Endothelial cell of hepatic sinusoid (primary cell): ENCODE data around the gene ZP2.
"Not testable (repeated sequence)": the region's sequence is repeated elsewhere in the genome, so short reads cannot be mapped to it uniquely, and the experiment has no call there.

ENCODE experiments used
- in situ Hi-C: cut with HindIII; loops from 2 replicates; pipeline ENCODE4 v1.10.0; 2017; ENCODE audit warnings: low sequenced_read_pairs

Gene ZP2

DNA sequence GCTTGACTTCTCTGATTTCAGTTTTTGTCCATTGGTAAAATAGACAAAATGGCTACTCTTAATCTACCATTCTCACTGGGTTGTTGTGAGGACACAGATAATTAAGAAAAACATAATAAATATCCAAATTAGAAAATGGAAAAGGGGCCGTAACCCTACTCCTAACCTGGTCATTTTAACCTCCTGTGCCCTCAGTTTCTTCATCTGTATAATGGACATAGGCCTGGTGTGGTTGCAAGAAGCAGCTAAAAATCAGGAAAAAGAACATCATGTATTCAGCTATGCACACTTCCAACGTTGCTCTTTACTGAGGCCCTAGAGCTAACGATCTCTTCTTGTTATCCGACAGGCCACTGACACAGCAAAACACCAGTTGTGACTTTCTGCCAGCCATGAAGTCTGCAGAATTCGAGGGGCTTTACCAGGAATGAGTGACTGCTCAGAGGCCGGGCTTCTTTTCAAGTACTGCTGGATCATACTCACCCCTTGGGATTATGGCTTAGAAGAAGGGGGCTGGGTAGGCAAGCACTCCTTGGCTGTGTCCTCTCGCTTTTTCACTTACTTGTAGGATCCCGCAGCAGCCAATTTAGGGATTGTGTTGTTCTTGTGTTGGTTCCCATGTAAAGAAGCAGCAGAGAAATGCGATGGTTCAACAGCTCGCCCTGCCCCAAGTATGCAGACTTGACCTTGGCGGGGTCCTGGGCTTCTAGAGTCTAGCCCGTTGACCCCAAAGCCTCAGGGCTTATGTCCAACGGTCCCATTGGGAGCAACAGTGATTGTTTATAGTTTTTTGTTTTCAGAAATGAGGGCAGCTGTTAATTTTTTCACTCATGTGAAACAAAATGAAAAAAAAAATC lies 32.0 kb downstream of the ZP2 start:
- in situ Hi-C loops: no loop called here

DNA sequence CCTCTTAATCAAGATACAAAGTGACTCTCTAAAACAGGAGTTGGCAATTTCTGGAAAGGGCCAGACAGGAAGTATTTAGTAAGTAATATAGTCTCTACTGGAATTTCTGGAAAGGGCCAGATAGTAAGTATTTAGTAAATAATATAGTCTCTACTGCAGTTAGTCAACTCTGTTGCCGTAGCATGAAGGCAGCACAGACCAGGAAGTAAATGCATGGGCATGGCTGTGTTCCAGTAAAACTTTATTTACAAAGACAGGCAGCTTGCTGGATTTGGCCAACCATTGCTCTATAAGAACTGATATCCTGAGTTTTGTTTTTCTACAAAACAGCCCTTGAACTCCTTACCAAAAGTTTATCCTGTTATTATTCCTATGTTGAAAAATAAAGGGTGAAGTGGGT lies 36.0 kb downstream of the ZP2 start:
- in situ Hi-C loops: no loop called here

DNA sequence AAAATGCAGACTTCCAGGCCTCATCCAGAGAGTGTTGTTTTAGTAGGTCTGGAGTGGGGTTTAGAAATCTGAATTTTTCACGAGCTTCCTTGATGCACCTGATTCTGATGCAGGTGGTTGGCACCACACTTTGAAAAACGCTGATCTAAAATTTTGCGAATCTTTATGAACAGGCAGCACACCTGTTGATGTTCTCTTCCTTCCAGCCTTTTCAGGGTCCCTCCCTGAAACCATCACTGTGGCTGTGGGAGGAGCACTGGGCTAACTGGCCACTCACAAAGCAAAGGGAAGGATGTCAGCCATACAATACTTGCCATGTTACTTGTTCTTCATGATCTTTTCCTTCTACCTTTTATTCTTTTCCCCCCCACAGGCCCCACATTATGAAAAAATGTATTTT lies 38.7 kb downstream of the ZP2 start:
- in situ Hi-C loops: no loop called here

DNA sequence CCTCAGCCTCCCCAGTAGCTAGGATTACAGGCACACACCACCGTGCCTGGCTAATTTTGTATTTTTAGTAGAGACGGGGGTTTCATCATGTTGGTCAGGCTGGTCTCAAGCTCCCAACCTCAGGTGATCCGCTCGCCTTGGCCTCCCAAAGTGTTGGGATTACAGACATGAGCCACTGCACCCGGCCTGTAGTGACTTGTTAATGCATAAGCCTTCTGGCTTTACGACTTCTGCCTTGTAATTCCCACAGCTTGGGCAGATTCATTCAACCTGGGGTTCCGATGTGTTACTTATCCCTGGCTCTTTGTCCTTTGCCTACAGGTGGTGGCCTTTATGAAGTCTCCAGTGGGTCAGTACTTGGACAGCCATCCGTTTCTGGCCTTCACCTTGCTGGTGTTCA lies 41.3 kb downstream of the ZP2 start:
- in situ Hi-C loops: not testable (repeated sequence)

DNA sequence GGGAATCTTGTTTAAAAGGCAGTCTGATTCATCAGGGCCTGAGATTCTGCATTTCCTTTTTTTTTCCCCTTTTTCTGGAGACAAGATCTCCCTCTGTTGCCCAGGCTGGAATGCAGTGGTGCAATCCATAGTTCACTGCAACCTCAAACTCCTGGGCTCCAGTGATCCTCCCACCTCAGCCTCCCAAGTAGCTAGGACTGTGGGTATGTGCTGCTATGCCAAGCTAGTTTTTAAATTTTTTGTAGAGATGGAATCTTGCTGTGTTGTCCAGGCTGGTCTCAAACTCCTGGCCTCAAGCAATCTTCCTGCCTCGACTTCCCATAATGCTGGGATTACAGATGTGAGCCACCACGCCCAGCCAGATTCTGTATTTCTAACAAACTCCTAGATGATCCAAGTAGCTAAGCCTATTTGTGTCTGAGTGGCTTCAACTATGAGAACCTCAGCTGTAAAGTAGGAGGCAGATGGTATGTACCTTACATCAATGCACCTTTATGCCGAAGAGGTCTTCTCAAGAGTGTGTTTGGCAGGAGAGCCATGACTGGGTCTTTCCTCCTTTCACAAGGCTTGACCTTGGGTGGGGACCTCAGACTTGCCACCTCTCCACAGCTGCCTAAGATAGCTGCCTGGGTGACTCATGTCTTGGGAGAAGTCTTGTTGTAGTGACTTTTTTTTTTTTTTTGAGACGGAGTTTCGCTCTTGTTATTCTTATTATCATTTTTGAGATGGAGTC lies 42.0 kb downstream of the ZP2 start:
- in situ Hi-C loops: no loop called here

DNA sequence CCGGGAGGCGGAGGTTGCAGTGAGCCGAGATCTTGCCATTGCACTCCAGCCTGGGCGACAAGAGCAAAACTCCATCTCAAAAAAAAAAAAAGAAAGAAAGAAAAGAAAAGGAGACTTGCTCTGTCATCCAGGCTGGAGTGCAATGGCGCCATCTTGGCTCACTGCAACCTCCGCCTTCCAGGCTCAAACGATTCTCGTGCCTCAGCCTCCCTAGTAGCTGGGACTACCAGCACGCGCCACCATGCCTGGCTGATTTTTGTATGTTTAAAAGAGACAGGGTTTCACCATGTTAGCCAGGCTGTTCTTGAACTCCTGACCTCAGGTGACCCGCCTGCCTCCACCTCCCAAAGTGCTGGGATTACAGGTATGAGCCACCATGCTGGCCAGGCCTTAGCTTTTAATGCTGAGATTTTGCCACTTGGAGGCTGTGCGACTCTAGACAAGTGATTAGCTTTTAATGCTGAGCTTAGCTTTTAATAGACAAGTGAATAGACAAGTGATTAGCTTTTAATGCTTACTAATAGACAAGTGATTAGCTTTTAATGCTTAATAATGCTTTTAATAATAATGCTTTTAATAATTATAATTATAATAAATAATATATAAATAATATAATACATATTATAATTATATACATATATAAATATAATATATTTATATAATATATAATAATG lies 43.3 kb downstream of the ZP2 start:
- in situ Hi-C loops: no loop called here

DNA sequence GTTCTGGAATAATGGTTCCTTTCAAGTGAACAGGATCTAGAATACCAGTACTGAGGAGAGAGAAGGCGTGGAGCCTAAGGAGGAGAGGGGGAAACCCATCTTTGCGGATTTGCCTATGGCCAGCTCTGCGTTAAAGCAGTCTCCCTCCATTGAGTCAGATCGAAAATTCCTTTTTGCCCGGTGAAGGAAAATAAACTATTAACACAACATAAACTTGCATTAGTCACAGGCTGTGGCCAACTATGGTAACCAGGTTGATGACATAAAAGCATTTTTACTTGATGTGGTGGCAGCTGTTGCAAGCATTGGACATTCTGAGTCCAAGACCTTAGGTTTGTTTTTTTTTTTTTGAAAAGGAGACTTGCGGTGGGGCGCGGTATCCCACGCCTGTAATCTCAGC lies 44.0 kb downstream of the ZP2 start:
- in situ Hi-C loops: no loop called here

DNA sequence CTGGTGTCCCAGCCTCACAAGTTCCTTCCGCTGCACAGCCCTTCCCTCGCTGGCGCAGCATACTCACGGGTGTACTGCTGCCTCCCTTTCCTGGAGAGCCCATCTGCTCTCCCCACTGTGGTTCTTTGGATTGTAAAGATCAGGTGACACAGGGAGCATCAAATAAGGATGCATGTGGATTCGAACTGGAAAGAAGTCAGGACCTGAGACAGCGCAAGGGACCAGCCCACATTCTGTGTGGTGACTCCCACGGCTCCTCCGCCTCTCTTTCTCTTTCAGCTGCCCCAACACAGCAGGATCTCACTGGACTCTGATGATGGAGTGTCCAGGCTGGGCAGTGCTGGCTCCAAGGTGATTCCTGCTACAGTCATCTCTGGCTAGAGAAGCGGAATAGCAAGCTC lies 44.8 kb downstream of the ZP2 start:
- in situ Hi-C loops: no loop called here

DNA sequence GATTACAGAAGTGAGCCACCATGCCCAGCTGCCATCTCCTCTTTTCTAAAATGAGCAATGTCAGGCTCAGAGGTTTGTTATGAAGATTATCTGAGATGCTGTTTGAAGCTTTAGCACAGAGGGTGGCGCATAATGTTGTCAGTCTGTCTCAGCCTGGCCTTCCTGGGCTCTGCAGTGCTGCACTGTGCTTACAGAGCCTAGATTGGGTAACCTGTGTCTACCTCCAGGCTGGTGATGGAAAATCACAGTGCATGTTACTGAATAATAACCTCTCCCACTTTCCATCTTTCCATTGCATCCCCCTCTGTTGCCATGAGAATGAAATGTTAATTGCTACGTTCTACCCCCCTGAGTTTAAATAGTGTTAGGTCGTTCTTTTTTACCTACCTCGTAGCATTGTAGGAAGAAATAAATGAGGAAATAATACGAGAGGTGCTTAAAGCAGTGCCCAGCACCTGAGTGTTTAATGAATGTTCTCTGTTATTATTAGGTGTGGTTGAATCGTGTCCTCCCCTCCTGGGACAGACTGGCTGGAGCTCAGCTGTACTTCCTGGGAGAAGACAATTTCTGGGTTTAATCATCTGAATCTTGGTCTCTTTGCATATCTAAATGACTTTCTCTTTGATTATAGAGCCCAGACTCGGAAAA lies 46.7 kb downstream of the ZP2 start:
- in situ Hi-C loops: no loop called here

DNA sequence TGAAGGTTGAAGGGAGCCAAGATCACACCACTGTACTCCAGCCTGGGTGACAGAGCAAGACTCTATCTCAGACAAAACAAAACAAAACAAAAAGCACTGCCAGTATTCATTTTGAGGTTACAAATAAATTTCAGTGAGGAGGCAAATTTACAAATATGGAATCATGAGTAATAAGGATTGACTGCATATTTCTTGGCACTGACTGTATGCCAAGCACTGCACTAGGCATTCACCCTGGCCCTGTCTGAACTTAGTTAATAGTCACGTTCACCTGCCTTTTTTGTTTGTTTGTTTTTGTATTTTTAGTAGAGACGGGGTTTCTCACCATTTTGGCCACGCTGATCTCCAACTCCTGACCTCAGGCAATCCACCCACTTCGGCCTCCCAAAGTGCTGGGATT lies 47.8 kb downstream of the ZP2 start:
- in situ Hi-C loops: no loop called here

DNA sequence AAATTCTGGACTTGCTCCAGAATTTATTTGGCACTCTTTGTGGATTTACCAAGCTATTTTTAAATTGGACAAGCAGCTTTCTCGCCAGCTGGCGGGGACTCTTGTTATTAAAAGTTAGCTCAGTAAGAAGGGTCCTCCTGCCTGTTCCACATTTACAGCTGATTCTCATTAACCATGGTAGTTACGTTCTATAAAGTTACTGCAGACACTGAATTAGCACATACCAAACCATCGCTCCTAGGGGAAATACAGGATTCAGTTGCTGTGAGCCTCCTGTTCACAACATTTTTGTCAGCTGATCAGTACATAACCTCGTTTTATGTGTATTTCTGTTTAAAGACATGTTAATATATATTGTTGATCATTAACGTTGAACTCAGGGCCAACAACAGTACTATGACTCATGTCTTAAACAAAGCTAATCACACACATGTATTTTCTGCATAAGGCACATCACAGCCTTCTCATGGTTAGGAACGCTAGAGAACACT lies 48.7 kb downstream of the ZP2 start:
- in situ Hi-C loops: no loop called here

DNA sequence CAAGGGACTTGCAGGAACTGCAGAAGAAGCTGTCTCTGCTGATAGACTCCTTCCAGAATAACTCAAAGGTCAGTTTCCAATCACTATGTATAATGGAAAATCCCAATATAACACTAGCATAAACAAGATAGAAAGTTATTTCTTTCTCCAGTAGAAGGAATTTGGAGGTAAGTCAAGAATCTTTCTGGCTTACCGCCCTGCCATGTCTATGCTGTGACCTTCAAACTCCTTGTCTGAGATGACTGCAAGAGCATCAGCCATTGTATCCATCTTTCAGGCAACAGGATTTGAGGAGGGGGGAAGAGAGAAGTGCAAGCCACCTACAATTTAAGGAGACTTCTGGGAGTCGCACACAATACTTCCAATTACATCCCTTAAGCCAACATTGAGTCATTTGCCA lies 50.2 kb downstream of the ZP2 start:
- in situ Hi-C loops: no loop called here

DNA sequence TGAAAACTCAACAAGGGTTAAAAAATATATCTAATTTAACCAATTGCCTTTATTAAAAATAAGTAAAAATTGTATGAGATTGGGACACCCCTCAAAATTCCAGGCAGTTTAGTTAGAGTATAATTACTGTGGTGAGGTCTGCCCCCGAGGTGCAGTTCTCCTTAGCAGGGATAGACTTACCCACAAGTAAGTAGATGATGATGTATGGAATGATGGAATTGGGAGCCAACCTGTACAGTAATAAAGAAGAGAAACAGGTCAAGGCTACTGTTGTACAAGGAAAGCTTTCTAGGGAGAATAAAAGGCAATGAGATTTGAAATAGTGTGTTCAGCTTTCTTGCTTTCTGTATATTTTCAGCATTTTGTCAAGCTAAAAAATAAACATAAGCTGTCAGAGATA lies 51.1 kb downstream of the ZP2 start:
- in situ Hi-C loops: no loop called here

DNA sequence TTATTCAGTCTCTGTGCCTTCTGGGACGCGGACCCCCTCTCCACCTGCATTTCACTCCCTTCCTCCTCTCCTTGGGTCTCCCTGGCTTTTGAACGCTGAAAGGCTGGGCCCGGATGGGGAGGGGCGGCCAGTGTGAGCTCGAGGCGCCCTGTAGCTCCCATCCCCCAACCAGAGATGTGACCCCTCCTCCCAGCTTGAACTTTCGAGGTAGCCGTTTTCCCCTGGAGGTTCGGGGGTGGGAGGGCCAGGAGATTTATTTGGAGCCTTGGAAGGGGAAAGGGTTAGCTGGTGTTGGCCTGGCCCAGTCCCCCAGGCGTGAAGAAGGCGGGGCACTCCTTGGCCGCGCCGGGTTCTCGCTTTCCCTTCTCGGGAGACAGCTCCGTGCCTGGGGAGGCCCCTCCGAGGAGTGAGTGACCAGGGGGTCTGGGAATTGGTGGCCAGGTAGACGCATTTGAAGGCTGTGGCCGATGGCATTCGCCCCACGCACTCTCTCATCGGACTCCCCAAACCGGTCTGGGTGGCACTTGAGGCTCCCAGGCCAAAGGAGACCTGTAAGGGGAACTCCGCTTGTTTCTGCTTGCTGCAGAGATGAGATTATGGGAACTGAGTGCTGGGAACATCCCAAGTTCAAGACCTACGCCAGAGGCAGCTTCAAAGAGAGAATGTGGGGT lies 52.0 kb downstream of the ZP2 start:
- in situ Hi-C loops: no loop called here

DNA sequence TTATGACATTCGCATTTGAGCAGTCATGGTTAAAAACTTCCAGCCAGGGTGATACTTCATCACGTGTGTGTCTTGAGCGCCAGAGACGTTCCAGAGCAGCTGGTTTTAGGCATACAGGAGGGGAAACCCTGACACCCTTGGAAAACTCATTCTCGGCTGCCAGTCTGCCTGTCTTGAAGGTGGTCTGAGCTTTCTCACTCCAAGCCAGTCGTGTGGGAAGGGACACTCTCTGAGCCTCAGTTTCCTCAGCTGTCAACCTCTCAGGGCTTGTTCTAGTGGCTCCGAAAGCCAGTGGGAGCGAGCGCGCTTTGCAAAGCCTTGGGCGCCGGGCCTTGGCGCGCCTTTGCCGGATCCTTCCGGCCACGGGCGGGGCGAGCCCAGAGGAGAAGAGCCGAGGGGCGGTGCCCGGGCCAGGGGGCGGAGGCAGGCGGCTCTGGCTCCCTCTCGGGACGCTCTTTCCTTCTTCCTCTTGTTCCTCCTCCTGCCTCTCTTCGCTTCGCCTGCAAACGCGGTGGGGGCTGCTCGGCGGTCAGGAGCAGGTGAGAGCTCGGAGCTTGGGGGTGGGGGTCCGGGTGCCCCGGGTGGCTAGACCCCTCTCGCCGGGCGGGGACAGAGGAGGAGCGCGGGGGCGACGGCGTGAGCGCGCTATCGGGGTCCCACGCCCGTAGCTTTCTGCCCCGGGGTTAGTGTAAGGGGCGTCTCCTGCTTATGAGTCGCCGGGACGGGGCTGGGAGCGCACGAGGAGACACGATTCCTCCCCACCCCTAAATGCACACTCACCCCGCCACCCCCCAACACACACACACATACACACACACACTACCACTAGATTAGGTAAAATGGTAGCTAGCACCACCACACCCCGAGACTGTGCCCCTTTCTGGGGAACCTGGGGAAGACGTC lies 52.9 kb downstream of the ZP2 start, which contains the start of gene LDAF1:
Gene LDAF1 (plus strand): TSS at position 467 of the 903 bp plus-strand sequence. CDS start 2,509 bp downstream, outside the sequence.
- in situ Hi-C loops: no loop called here

DNA sequence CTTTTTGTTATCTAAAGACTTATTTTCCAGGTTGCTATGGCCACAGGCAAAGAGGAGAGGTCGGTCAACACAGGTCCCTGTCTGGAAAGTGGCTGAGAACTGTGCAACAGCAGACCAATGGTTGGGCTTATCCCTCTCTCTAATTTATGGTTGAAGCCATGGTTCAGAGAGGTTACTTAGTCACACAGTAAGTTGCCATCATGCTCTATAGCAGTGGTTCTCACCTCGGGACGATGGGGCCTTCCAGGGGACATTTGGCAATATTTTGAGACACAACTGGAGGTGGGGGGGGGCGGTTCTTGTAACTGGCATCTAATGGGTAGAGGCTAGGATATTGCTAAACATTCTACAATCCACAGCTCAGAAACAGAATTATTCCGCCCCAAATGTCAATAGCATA lies 53.7 kb downstream of the ZP2 start:
- in situ Hi-C loops: no loop called here

DNA sequence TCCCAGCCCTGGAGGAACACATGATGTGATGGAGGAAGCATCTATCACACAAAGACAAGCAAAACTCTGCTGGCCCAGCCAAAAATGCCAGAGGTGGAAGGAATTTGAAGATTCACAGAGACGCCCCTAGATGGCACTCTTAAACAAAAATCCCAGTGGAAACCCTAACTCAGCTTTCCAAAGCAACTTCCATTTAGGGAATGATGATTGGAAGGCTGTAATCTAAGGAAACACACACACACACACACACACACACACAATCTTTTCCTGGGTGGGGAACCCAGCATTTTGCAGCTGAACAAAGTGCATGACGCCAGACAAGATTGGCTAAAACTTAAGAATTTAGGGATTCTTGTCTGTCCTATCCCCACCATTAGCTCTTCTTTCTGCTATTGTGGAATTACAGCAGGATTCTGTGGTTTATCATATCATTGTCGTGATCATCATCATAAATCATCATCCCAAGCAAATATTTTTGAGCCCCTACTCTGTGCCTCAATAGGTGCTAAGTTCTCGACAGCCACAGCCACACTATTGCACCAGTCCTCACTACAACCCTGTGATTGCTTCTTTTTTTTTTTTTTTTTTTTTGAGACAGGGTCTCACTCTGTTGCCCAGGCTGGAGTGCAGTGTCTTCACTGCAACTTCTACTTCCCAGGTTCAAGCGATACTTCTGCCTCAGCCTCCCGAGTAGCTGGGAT lies 54.5 kb downstream of the ZP2 start:
- in situ Hi-C loops: no loop called here

DNA sequence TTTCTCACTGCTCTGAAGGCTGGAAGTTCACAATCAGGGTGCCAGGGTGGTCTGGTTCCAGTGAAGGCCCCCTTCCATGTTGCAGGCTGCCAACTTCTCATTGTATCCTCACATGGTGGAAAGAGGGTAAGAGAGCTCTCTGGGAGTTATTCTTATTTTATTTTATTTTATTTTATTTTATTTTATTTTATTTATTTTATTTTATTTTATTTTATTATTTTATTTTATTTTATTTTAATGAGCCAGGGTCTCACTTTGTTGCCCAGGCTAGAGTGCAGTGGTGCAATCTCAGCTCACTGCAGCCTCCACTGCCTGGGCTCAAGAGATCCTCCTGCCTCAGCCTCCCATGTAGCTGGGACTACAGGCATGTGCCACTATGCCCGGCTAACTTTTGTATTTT lies 55.4 kb downstream of the ZP2 start:
- in situ Hi-C loops: not testable (repeated sequence)
